Ovary (tissue), 9 donors: ENCODE results near the gene FGD5. TPM values are rescaled to one million over a fixed set of nuclear protein-coding genes. Genes with fewer than 3 reads are reported as not detected.
A peak's percentile ranks its signal among the peaks of the same experiment; 100 is the strongest.

ENCODE experiments used
- DNase-seq, 5 donors: peaks; one replicate each; pipeline ENCODE4 v3.0.0-alpha.2; 2019 to 2020
- H3K27ac ChIP-seq, 2 donors: fragments of 200-600 bp; one replicate each; pipeline versions ENCODE4 v1.5.1 to v1.8.0; 2019 to 2022
- H3K27me3 ChIP-seq: fragments of 200-600 bp; one replicate; pipeline ENCODE4 v1.8.0; 2022
- H3K36me3 ChIP-seq: fragments of 200-600 bp; sonication (generic); one replicate; pipeline ENCODE4 v1.5.1; 2019
- H3K4me1 ChIP-seq: one replicate; pipeline ENCODE4 v1.8.1; 2013; ENCODE audit warnings: mild to moderate bottlenecking, moderate library complexity; ENCODE audit not compliant: insufficient read depth
- H3K4me3 ChIP-seq: fragments of 200-600 bp; sonication (generic); one replicate; pipeline ENCODE4 v1.5.1; 2017
- H3K9me3 ChIP-seq, 2 donors: fragments of 200-600 bp in 1 of 2; sonication (generic) in 1 of 2; one replicate each; pipeline versions ENCODE4 v1.5.1 to v1.8.1; 2013 to 2019; ENCODE audit warnings: mild to moderate bottlenecking in 1 of 2, moderate library complexity in 1 of 2
- CTCF ChIP-seq, 3 donors: fragments of 450-650 bp in 2 of 3; fragments of 200-600 bp in 1 of 3; IDR thresholded peaks; one replicate each; pipeline versions ENCODE4 v1.5.1 to v1.8.0; 2016 to 2022; ENCODE audit warnings: antibody characterized with exemption in 3 of 3, mild to moderate bottlenecking in 1 of 3
- EP300 ChIP-seq: sonication (generic); formaldehyde crosslinking; IDR thresholded peaks from one replicate; pipeline ENCODE4 v1.6.1; 2017; ENCODE audit warnings: antibody characterized with exemption
- POLR2A ChIP-seq: fragments of 450-650 bp; IDR thresholded peaks from one replicate; pipeline ENCODE4 v1.6.1; 2017; ENCODE audit warnings: antibody characterized with exemption, mild to moderate bottlenecking, moderate library complexity
- WGBS, 3 donors: extraction: QIAGEN DNeasy Blood & Tissue Kit in 1 of 3; methylation state at CpG; one replicate each; pipeline versions ENCODE4 v1.1.5 to v1.1.7; 2013 to 2017; 5-methylcytosine and 5-hydroxymethylcytosine counted together
- intact Hi-C, 4 donors: fragments of 100-400 bp; cut with DNase I; formaldehyde crosslinking; loops; one replicate each; pipeline versions ENCODE4 v1.11.0 to v1.15.1; 2022 to 2023
- polyA plus RNA-seq, 2 donors: library from polyadenylated mRNA; stranded (reverse); fragments of 200-250 nt in 1 of 2; fragments of 350-450 nt in 1 of 2; fragmentation: Illumina TruSeq in 1 of 2; extraction: RNeasy Lipid Tissue Mini Kit (QIAGEN cat#74804) in 1 of 2; gene quantifications; one replicate each; pipeline ENCODE4 v1.2.3, GENCODE V29; 2013 to 2014
- total RNA-seq, 7 donors: library from RNA; depleted of rRNA in 2 of 7; stranded (reverse); fragments of >200 nt in 2 of 7; fragmentation: NEBNext Ultra II Directional in 3 of 7; extraction: Animal tissue kit (Norgen Biotek cat#: 25700) in 3 of 7; gene quantifications; one replicate each; pipeline versions ENCODE4 v1.1.0 to v1.2.4, GENCODE V29; 2016 to 2023
- donor health status: DM: no; HTN: no; CAD: no; lungs with moderate emphysema.
- donor health status: DM: no; HTN: no; CAD: no.
- donor health status: Bipolar disorder and iron deficiency.
- donor health status: DM: yes; HTN: yes; CAD: no.
- donor health status: DM: no; HTN: no; CAD: no.
- donor health status: DM: yes; HTN: yes; CAD: no.

FGD5 gene
- total and polyA plus RNA-seq, 9 donors, result 5.1 to 38.3 (median 13.0) TPM

- H3K27me3 ChIP-seq, result no peaks in the 10 kb centered on the region
- WGBS, 3 donors, result 86 to 90% (median 88%) methylated on average over 20 to 21 of the region's 21 CpGs
- no peak for TF ChIP-seq EP300
- no peak for TF ChIP-seq POLR2A
- no peak for TF ChIP-seq CTCF (IDR thresholded peaks at IDR 0.05)
- DNase-seq, result peak in 1 of 5 donors; percentile 42
- peaks cover 1% of the 10 kb centered on the region for H3K4me1 ChIP-seq
- no peak overlapping the region for H3K27ac ChIP-seq
- H3K36me3 ChIP-seq, result no peaks in the 10 kb centered on the region
- intact Hi-C loops, result loop anchor here (2.0 to 10.0 kb wide), 6 partner anchors 123 to 717 kb away; no protein-coding TSS in a partner anchor
- no peak overlapping the region for H3K4me3 ChIP-seq
- H3K9me3 ChIP-seq, result no peaks in the 10 kb centered on the region
Observed at GRCh38 chr3:14921811-14922705, 103.3 kb downstream of the FGD5 start.

GRCh38 chr3:14922863-14923262, 104.1 kb downstream of the FGD5 start:
- intact Hi-C loops, result loop anchor here (5.0 to 10.0 kb wide), 4 partner anchors 122 to 718 kb away; no protein-coding TSS in a partner anchor
- WGBS, 3 donors, result 93% methylated on average over 13 of the region's 13 CpGs
- no peaks in the 10 kb centered on the region for H3K27me3 ChIP-seq
- no peak overlapping the region for H3K4me3 ChIP-seq
- H3K27ac ChIP-seq, result no peak overlapping the region
- H3K9me3 ChIP-seq, result no peaks in the 10 kb centered on the region
- no peaks in the 10 kb centered on the region for H3K36me3 ChIP-seq
- no peak for TF ChIP-seq POLR2A
- no peak for TF ChIP-seq EP300
- TF ChIP-seq CTCF (IDR thresholded peaks at IDR 0.05), result no peak
- DNase-seq, result no peak
- peaks cover 1% of the 10 kb centered on the region for H3K4me1 ChIP-seq

- no peak overlapping the region for H3K4me3 ChIP-seq
- H3K36me3 ChIP-seq, result no peaks in the 10 kb centered on the region
- intact Hi-C loops, result loop anchor here (5.0 to 10.0 kb wide), 4 partner anchors 121 to 719 kb away; no protein-coding TSS in a partner anchor
- no peaks in the 10 kb centered on the region for H3K9me3 ChIP-seq
- DNase-seq, result no peak
- H3K4me1 ChIP-seq, result peaks cover 1% of the 10 kb centered on the region
- TF ChIP-seq EP300, result no peak
- TF ChIP-seq POLR2A, result no peak
- no peak for TF ChIP-seq CTCF (IDR thresholded peaks at IDR 0.05)
- no peaks in the 10 kb centered on the region for H3K27me3 ChIP-seq
- WGBS, 3 donors, result 85 to 89% (median 87%) methylated on average over 6 of the region's 6 CpGs
- H3K27ac ChIP-seq, result no peak overlapping the region
Observed at GRCh38 chr3:14923476-14923875, 104.7 kb downstream of the FGD5 start.

- intact Hi-C loops, result loop anchor here in 2 of 4 donors (10.0 kb wide), 2 partner anchors 119 to 721 kb away; no protein-coding TSS in a partner anchor
- WGBS, 3 donors, result 51 to 63% (median 54%) methylated on average over 9 of the region's 9 CpGs
- Histone ChIP-seq H3K27me3 (no peaks in the 10 kb centered on the region), H3K4me3 (no peak overlapping the region), H3K36me3 (no peaks in the 10 kb centered on the region), H3K9me3 (no peaks in the 10 kb centered on the region), H3K4me1 (peaks cover 1% of the 10 kb centered on the region), H3K27ac (no peak overlapping the region)
- DNase-seq, result no peak
- TF ChIP-seq CTCF (IDR thresholded peaks at IDR 0.05) (peak; percentile 36 to 56 (median 44)), POLR2A (no peak)
Observed at GRCh38 chr3:14925729-14926591, 107.2 kb downstream of the FGD5 start.
